ENCODE results near the gene BRD3OS. TPM values are rescaled to one million over a fixed set of nuclear protein-coding genes. Genes with fewer than 3 reads are reported as not detected.

Gene BRD3OS
- total RNA-seq, 2 experiments from 2014 or later = 13.7 to 21.6 TPM

DNA sequence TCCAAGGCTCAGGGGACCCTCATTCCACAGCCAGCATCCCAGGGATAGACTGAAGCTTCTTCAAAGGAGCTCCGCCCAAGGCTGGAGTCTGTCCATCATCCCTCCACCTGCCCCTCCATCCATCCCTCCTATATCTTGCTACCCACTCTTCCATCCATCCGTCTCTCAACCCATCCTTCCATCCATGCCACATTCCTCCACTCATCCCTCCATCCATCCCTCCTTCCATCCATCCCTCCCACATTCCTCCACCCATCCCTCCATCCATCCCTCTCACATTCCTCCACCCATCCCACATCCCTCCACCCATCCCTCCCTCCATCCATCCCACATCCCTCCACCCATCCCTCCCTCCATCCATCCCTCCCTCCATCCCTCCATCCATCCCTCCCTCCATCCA, 27.7 kb upstream of the BRD3OS start:
- CTCF ChIA-PET (ENCODE audit: unreplicated experiment) = interaction anchor here (0.6 kb wide), 1 partner anchor 255 kb away, joined by 3 read pairs; no protein-coding TSS in a partner anchor
- Histone ChIP-seq H3K4me2 (ENCODE audit: low read length) (no peak overlapping the region), H3K27ac (ENCODE audit: low read depth, low read length, poor library complexity, severe bottlenecking) (no peak overlapping the region), H3K79me2 (ENCODE audit: insufficient read depth, low read depth, low read length) (no peaks in the 10 kb centered on the region), H3K36me3 (ENCODE audit: insufficient read depth, low read length) (no peaks in the 10 kb centered on the region), H2AFZ (ENCODE audit: low read length) (no peak overlapping the region), H3K4me3 (ENCODE audit: low read depth, low read length, poor library complexity, severe bottlenecking) (no peak overlapping the region), H3K9me2 (ENCODE audit: insufficient read depth, low read length) (no peaks in the 10 kb centered on the region), H3K4me1 (ENCODE audit: insufficient read depth, low read length, poor library complexity, severe bottlenecking) (peaks cover 16% of the 10 kb centered on the region), H4K20me1 (ENCODE audit: insufficient read depth, low read length) (no peaks in the 10 kb centered on the region), H3K9me3 (ENCODE audit: low read length) (no peaks in the 10 kb centered on the region)
- no peak for DNase-seq (ENCODE audit: low spot score)
- BruUV-seq (replicated peaks) = no TSS peak
- POLR2A ChIA-PET = no interaction called here
- TF ChIP-seq, protein P1, sequence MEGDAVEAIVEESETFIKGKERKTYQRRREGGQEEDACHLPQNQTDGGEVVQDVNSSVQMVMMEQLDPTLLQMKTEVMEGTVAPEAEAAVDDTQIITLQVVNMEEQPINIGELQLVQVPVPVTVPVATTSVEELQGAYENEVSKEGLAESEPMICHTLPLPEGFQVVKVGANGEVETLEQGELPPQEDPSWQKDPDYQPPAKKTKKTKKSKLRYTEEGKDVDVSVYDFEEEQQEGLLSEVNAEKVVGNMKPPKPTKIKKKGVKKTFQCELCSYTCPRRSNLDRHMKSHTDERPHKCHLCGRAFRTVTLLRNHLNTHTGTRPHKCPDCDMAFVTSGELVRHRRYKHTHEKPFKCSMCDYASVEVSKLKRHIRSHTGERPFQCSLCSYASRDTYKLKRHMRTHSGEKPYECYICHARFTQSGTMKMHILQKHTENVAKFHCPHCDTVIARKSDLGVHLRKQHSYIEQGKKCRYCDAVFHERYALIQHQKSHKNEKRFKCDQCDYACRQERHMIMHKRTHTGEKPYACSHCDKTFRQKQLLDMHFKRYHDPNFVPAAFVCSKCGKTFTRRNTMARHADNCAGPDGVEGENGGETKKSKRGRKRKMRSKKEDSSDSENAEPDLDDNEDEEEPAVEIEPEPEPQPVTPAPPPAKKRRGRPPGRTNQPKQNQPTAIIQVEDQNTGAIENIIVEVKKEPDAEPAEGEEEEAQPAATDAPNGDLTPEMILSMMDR (conservative IDR thresholded peaks at IDR 0.05; ENCODE audit: low read length) = no peak
- TF ChIP-seq EZH2phosphoT487 (IDR thresholded peaks at IDR 0.05; ENCODE audit: borderline replicate concordance, low read depth, low read length) = no peak
- intact Hi-C loops (cut with micrococcal nuclease; ENCODE audit: unreplicated experiment) = no loop called here

DNA sequence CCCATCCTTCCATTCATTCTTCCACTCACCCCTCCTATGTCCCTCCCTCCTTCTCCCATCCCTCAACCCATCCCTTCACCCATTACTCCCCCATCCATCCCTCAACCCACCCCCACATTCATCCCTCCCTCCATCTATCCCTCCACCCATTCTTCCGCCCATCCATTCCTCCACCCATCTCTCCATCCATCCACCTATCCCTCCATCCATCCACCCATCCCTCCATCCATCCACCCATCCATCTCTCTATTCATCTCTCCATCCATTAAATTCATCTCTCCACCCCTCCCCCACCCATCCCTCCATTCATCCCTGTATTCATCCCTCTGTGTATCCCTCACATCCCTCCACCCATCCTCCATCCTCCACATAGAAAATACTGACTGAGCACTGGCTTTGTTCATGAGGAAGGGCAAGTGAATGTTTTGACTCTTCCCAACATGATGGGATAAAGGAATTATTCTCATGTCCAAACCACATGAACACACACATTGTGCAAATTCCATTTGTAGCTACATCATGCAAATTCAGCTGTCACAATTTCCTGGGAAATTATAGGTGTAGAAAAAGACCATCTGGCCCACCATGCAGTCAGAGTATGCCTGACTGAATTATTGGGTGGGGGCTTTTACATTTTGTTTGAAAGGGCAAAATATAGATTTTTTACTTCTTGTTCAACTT, 26.2 kb upstream of the BRD3OS start:
- intact Hi-C loops (cut with micrococcal nuclease; ENCODE audit: unreplicated experiment) = no loop called here
- Histone ChIP-seq H2AFZ (ENCODE audit: low read length) (no peak overlapping the region), H3K4me2 (ENCODE audit: low read length) (no peak overlapping the region), H3K4me3 (ENCODE audit: low read depth, low read length, poor library complexity, severe bottlenecking) (no peak overlapping the region), H3K9me3 (ENCODE audit: low read length) (no peaks in the 10 kb centered on the region), H3K36me3 (ENCODE audit: insufficient read depth, low read length) (no peaks in the 10 kb centered on the region), H3K27ac (ENCODE audit: low read depth, low read length, poor library complexity, severe bottlenecking) (no peak overlapping the region), H3K79me2 (ENCODE audit: insufficient read depth, low read depth, low read length) (no peaks in the 10 kb centered on the region), H3K4me1 (ENCODE audit: insufficient read depth, low read length, poor library complexity, severe bottlenecking) (peaks cover 5% of the 10 kb centered on the region), H4K20me1 (ENCODE audit: insufficient read depth, low read length) (no peaks in the 10 kb centered on the region), H3K9me2 (ENCODE audit: insufficient read depth, low read length) (no peaks in the 10 kb centered on the region)
- no peak for TF ChIP-seq EZH2phosphoT487 (IDR thresholded peaks at IDR 0.05; ENCODE audit: borderline replicate concordance, low read depth, low read length)
- TF ChIP-seq, protein P1 (conservative IDR thresholded peaks at IDR 0.05; ENCODE audit: low read length) = no peak
- POLR2A ChIA-PET = interaction anchor here (0.8 kb wide), 1 partner anchor 172 kb away, joined by 3 read pairs; no protein-coding TSS in a partner anchor
- BruUV-seq (replicated peaks) = no TSS peak
- DNase-seq (ENCODE audit: low spot score) = no peak
- CTCF ChIA-PET (ENCODE audit: unreplicated experiment) = no interaction called here

DNA sequence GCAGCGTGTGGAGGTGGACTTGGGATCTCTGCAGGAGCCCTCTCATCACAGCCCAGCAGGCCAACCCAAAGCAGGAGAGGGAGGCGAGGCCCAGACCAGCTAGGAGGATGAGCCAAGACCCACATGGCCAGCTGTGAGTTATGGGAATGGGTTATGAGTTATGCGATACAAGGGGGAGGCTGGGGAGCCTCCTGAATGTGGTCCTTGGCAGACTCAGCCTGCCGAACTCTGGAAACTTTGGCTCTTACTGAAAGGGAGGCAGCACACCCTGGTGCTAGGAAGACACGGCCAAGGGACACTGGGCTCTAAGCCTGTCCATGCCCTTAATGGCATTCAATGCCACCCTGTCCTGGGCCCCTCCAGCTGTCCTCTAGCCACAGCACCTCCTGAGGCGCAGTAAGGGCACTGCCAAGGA, 25.4 kb upstream of the BRD3OS start:
- BruUV-seq (replicated peaks) = no TSS peak
- Histone ChIP-seq H3K36me3 (ENCODE audit: insufficient read depth, low read length) (no peaks in the 10 kb centered on the region), H3K9me3 (ENCODE audit: low read length) (no peaks in the 10 kb centered on the region), H3K79me2 (ENCODE audit: insufficient read depth, low read depth, low read length) (no peaks in the 10 kb centered on the region), H3K9me2 (ENCODE audit: insufficient read depth, low read length) (no peaks in the 10 kb centered on the region), H4K20me1 (ENCODE audit: insufficient read depth, low read length) (no peaks in the 10 kb centered on the region), H3K4me3 (ENCODE audit: low read depth, low read length, poor library complexity, severe bottlenecking) (no peak overlapping the region), H3K4me2 (ENCODE audit: low read length) (no peak overlapping the region), H3K4me1 (ENCODE audit: insufficient read depth, low read length, poor library complexity, severe bottlenecking) (no peaks in the 10 kb centered on the region), H3K27ac (ENCODE audit: low read depth, low read length, poor library complexity, severe bottlenecking) (no peak overlapping the region), H2AFZ (ENCODE audit: low read length) (no peak overlapping the region)
- CTCF ChIA-PET (ENCODE audit: unreplicated experiment) = no interaction called here
- POLR2A ChIA-PET = no interaction called here
- intact Hi-C loops (cut with micrococcal nuclease; ENCODE audit: unreplicated experiment) = no loop called here
- TF ChIP-seq EZH2phosphoT487 (IDR thresholded peaks at IDR 0.05; ENCODE audit: borderline replicate concordance, low read depth, low read length) = no peak
- TF ChIP-seq, protein P1 (conservative IDR thresholded peaks at IDR 0.05; ENCODE audit: low read length) = no peak
- no peak for DNase-seq (ENCODE audit: low spot score)

Measured in OCI-LY7 (cell line).